Measurements from ENCODE around the gene HOXC5. TPM values are rescaled to one million over a fixed set of nuclear protein-coding genes. Genes with fewer than 3 reads are reported as not detected.

HOXC5 gene
- total and polyA plus RNA-seq, 8 donors = 0.25 to 1.3 TPM; not detected in 6

DNA sequence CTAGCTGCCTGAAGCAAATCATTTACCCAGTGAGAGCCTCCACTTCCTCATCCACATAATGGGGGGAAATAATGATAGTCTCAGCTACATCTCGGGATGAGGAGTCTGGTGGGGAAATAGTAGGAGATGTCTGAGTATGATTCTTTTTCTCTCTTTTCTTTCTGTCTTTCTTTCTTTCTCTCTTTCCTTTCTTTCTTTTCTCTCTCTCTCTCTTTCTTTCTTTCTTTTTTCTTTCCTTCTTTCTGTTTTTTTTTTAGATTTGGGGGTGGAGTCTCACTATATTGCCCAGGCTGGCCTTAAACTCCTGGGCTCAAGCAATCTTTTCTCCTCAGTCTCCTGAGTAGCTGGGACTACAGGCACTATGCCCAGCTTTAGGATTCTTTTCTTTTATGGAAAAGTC lies 33.6 kb downstream of the HOXC5 start:
- WGBS, 5 donors = 77 to 97% (median 90%) methylated on average over 1 of the region's 1 CpG

GRCh38 chr12:54068418-54069070 lies 35.7 kb downstream of the HOXC5 start:
- DNase-seq = no peak
- TF ChIP-seq POLR2A (IDR thresholded peaks at IDR 0.05) = no peak
- TF ChIP-seq CTCF (IDR thresholded peaks at IDR 0.05) = no peak
- TF ChIP-seq EP300 (IDR thresholded peaks at IDR 0.05) = no peak
- TF ChIP-seq POLR2AphosphoS5 (IDR thresholded peaks at IDR 0.05) = no peak
- Histone ChIP-seq H3K4me1 (peaks cover 0 to 12% (median 6%) of the 10 kb centered on the region in 4 donors), H3K27me3 (peaks cover 0 to 7% (median 0%) of the 10 kb centered on the region in 3 donors), H3K4me3 (no peak overlapping the region), H3K9me3 (no peaks in the 10 kb centered on the region), H3K27ac (no peak overlapping the region), H3K36me3 (no peaks in the 10 kb centered on the region)
- intact Hi-C loops (cut with DNase I; ENCODE audit: low total_unique reads) = no loop called here
- WGBS, 5 donors = 85 to 91% (median 86%) methylated on average over 4 of the region's 4 CpGs

More for the DNA sequence above, 33.6 kb downstream of the HOXC5 start:
- Histone ChIP-seq H3K27me3 (peaks cover 0 to 24% (median 0%) of the 10 kb centered on the region in 3 donors), H3K4me1 (peaks cover 0 to 12% (median 6%) of the 10 kb centered on the region in 4 donors), H3K4me3 (no peak overlapping the region), H3K36me3 (no peaks in the 10 kb centered on the region), H3K27ac (no peak overlapping the region), H3K9me3 (no peaks in the 10 kb centered on the region)
- no peak for DNase-seq
- TF ChIP-seq CTCF (IDR thresholded peaks at IDR 0.05) (no peak), POLR2AphosphoS5 (IDR thresholded peaks at IDR 0.05) (no peak), POLR2A (IDR thresholded peaks at IDR 0.05) (no peak)
- intact Hi-C loops (cut with DNase I; ENCODE audit: low total_unique reads) = no loop called here

DNA sequence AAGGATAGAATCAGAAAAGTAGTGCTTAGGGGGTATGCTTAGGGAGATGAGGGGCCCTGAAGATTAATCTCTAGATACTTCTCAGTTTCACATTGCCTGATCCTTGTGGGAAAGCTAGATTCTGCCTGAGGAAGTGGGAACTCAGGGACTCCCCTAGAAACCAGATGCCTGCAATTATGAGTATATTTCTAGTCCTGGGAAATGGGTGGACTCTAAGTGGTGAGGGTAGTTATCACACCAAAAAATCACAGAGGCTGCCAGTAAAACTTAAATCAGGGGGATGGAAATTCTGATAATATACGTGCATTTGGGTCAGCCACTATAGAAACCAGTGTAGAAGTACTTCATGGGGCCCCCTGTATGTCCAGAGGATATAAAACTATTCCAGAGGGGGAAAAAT lies 39.1 kb downstream of the HOXC5 start:
- TF ChIP-seq EP300 (IDR thresholded peaks at IDR 0.05) (no peak), POLR2AphosphoS5 (IDR thresholded peaks at IDR 0.05) (no peak), CTCF (IDR thresholded peaks at IDR 0.05) (no peak)
- no peak for DNase-seq
- 50 to 89% (median 57%) methylated on average over 1 of the region's 1 CpG for WGBS, 5 donors
- Histone ChIP-seq H3K4me1 (peaks cover 0 to 22% (median 7%) of the 10 kb centered on the region in 4 donors), H3K27ac (no peak overlapping the region), H3K27me3 (no peaks in the 10 kb centered on the region), H3K9me3 (no peaks in the 10 kb centered on the region), H3K4me3 (no peak overlapping the region), H3K36me3 (no peaks in the 10 kb centered on the region)
- intact Hi-C loops (cut with DNase I; ENCODE audit: low total_unique reads) = no loop called here

- intact Hi-C loops (cut with DNase I; ENCODE audit: low total_unique reads) = no loop called here
- no peaks in the 10 kb centered on the region for H3K27me3 ChIP-seq
- H3K9me3 ChIP-seq = no peaks in the 10 kb centered on the region
- 76 to 86% (median 80%) methylated on average over 6 of the region's 6 CpGs for WGBS, 5 donors
- no peak for TF ChIP-seq EP300 (IDR thresholded peaks at IDR 0.05)
- no peak for TF ChIP-seq POLR2A (IDR thresholded peaks at IDR 0.05)
- no peak for TF ChIP-seq POLR2AphosphoS5 (IDR thresholded peaks at IDR 0.05)
- no peak for TF ChIP-seq CTCF (IDR thresholded peaks at IDR 0.05)
- no peak for DNase-seq
- no peak overlapping the region for H3K4me3 ChIP-seq
- peaks cover 0 to 14% (median 5%) of the 10 kb centered on the region in 4 donors for H3K4me1 ChIP-seq
- no peaks in the 10 kb centered on the region for H3K36me3 ChIP-seq
- H3K27ac ChIP-seq = no peak overlapping the region
These were observed 41.5 kb downstream of the HOXC5 start for GRCh38 chr12:54074308-54074707.
